Endothelial cell of umbilical vein (primary cell): ENCODE measurements around the gene LGMN. TPM values are rescaled to one million over a fixed set of nuclear protein-coding genes. Genes with fewer than 3 reads are reported as not detected.

ENCODE experiments used
- BruUV-seq: library from RNA; stranded (reverse); fragments of 400-500 nt; replicated peaks from 2 replicates; lab custom pipeline; 2021; lab: Mats Ljungman, UMichigan
- CTCF ChIA-PET: fragments of 300-600, 350-600 bp; sonication (Branson Sonifier 250); formaldehyde crosslinking; loops from one replicate; lab custom pipeline; 2021; ENCODE audit warnings: antibody characterized with exemption, inconsistent platforms; lab: Charles Lee
- POLR2A ChIA-PET: fragments of 300-600, 350-600 bp; sonication (Branson Sonifier 250); formaldehyde crosslinking; loops from one replicate; lab custom pipeline; 2021; ENCODE audit warnings: antibody characterized with exemption, inconsistent platforms; lab: Charles Lee
- DNase-seq: peaks from one replicate; pipeline ENCODE4 v3.0.0-alpha.2; 2011; ENCODE audit warnings: low read depth, low spot score
- FAIRE-seq: peaks from 2 replicates; lab custom pipeline; 2011; peaks lifted over from hg19 to GRCh38; lab: Jason Lieb, UNC
- H2AFZ ChIP-seq: 2 replicates; pipeline ENCODE4 v1.6.0; 2012; ENCODE audit warnings: low read depth, low read length, control low read depth, inconsistent platforms
- H3K27ac ChIP-seq: 2 replicates; pipeline ENCODE4 v1.5.1; 2011; ENCODE audit warnings: low read depth, mild to moderate bottlenecking, control low read depth, low read length, moderate library complexity; ENCODE audit not compliant: insufficient read depth
- H3K27me3 ChIP-seq, 2 experiments: 2 replicates each; pipeline versions ENCODE4 v1.6.0 to v1.6.1; 2011; ENCODE audit warnings: low read length in 2 of 2, mixed read lengths in 1 of 2; ENCODE audit not compliant: control insufficient read depth in 2 of 2, insufficient read depth in 2 of 2
- H3K36me3 ChIP-seq, 2 experiments: 2 replicates in 1 of 2; 3 replicates in 1 of 2; pipeline ENCODE4 v1.5.1; 2011; ENCODE audit warnings: low read length in 2 of 2, mild to moderate bottlenecking in 1 of 2, moderate library complexity in 1 of 2; ENCODE audit not compliant: control insufficient read depth in 2 of 2, insufficient read depth in 2 of 2; ENCODE audit errors: extremely low read depth in 1 of 2
- H3K4me1 ChIP-seq: 3 replicates; pipeline ENCODE4 v1.5.1; 2011; ENCODE audit warnings: mild to moderate bottlenecking, low read length; ENCODE audit not compliant: control insufficient read depth, insufficient read depth; ENCODE audit errors: extremely low read depth
- H3K4me2 ChIP-seq: 2 replicates; pipeline ENCODE4 v1.6.1; 2011; ENCODE audit warnings: low read length, control low read depth, mixed read lengths; ENCODE audit not compliant: insufficient read depth
- H3K4me3 ChIP-seq, 3 experiments: fragments of 200-600 bp in 1 of 3; sonication (generic), shearing (Covaris generic) in 1 of 3; replicated peaks in 1 of 3; 2 replicates each; pipeline ENCODE4 v1.5.1; 2011 to 2016; ENCODE audit warnings: control low read depth in 3 of 3, low read length in 3 of 3, mild to moderate bottlenecking in 2 of 3, inconsistent platforms in 1 of 3, low read depth in 1 of 3, moderate library complexity in 1 of 3; ENCODE audit not compliant: insufficient read depth in 1 of 3
- H3K79me2 ChIP-seq: 2 replicates; pipeline ENCODE4 v1.6.0; 2012; ENCODE audit warnings: low read length, inconsistent platforms; ENCODE audit not compliant: control insufficient read depth, insufficient read depth
- H3K9ac ChIP-seq: replicated peaks from 2 replicates; pipeline ENCODE3; 2011; ENCODE audit warnings: low read length, control low read depth; ENCODE audit not compliant: insufficient read depth; ENCODE audit errors: extremely low read depth
- H3K9me1 ChIP-seq: replicated peaks from 3 replicates; pipeline ENCODE4 v1.6.0; 2011; ENCODE audit warnings: mild to moderate bottlenecking, low read length; ENCODE audit not compliant: control insufficient read depth, insufficient read depth; ENCODE audit errors: extremely low read depth
- H3K9me3 ChIP-seq: replicated peaks from 2 replicates; pipeline ENCODE4 v1.5.1; 2012; ENCODE audit warnings: low read length, inconsistent platforms; ENCODE audit not compliant: control insufficient read depth, insufficient read depth
- H4K20me1 ChIP-seq: replicated peaks from 2 replicates; pipeline ENCODE3; 2011; ENCODE audit warnings: mild to moderate bottlenecking, low read length; ENCODE audit not compliant: control insufficient read depth, insufficient read depth; ENCODE audit errors: extremely low read depth
- CTCF ChIP-seq, 2 donors: IDR thresholded peaks; 1 replicate in 1 of 2; 2 replicates in 1 of 2; pipeline ENCODE4 v1.5.1; 2011; ENCODE audit warnings: low read length in 2 of 2, mild to moderate bottlenecking in 2 of 2, moderate library complexity in 2 of 2, control low read depth in 1 of 2, inconsistent platforms in 1 of 2, low read depth in 1 of 2; ENCODE audit not compliant: insufficient read depth in 1 of 2; ENCODE audit errors: extremely low read depth in 1 of 2
- EZH2 ChIP-seq: IDR thresholded peaks from 2 replicates; pipeline ENCODE4 v1.6.1; 2012; ENCODE audit warnings: borderline replicate concordance, low read depth, mild to moderate bottlenecking, moderate library complexity, low read length, inconsistent platforms; ENCODE audit not compliant: severe bottlenecking
- FOS ChIP-seq: IDR thresholded peaks from 2 replicates; pipeline ENCODE4 v1.6.1; 2011; ENCODE audit warnings: mild to moderate bottlenecking, low read length, moderate library complexity, borderline replicate concordance; ENCODE audit not compliant: insufficient read depth
- GATA2 ChIP-seq: IDR thresholded peaks from 2 replicates; pipeline ENCODE4 v1.7.0; 2011; ENCODE audit warnings: low read depth, mild to moderate bottlenecking, moderate library complexity, mixed read lengths, low read length; ENCODE audit not compliant: insufficient read length, insufficient read depth
- JUN ChIP-seq: IDR thresholded peaks from 2 replicates; pipeline ENCODE4 v1.6.1; 2011; ENCODE audit warnings: borderline replicate concordance, low read depth; ENCODE audit not compliant: insufficient read length, insufficient read depth
- MAX ChIP-seq: IDR thresholded peaks from 2 replicates; pipeline ENCODE4 v1.6.1; 2011; ENCODE audit not compliant: insufficient read depth, insufficient read length
- MYC ChIP-seq: IDR thresholded peaks from one replicate; pipeline ENCODE4 v1.6.1; 2011; ENCODE audit warnings: mild to moderate bottlenecking, low read depth, low read length
- POLR2A ChIP-seq: IDR thresholded peaks from 2 replicates; pipeline ENCODE4 v1.6.1; 2012; ENCODE audit warnings: low read depth, mild to moderate bottlenecking, control low read depth, low read length
- POLR2AphosphoS5 ChIP-seq: IDR thresholded peaks from 2 replicates; pipeline ENCODE4 v1.6.1; 2012; ENCODE audit warnings: low read depth, mild to moderate bottlenecking, control low read depth, low read length, moderate library complexity; ENCODE audit not compliant: insufficient read depth
- dilution Hi-C: fragments of 300-500 bp; cut with MboI; formaldehyde crosslinking; loops from one replicate; pipeline ENCODE4 v1.15.0; 2019; ENCODE audit warnings: low sequenced_read_pairs; ENCODE audit not compliant: extremely low pct_ligation_motif_present
- intact Hi-C: fragments of 100-400 bp; cut with micrococcal nuclease; formaldehyde crosslinking; loops from one replicate; pipeline ENCODE4 v1.10.0; 2022
- polyA plus RNA-seq, 4 experiments: library from polyadenylated mRNA; depleted of rRNA in 3 of 4; stranded (reverse) in 3 of 4; unstranded in 1 of 4; fragments of >200 nt; gene quantifications; 2 replicates each; pipeline versions ENCODE4 v1.2.1 to v1.2.3, GENCODE V29; 2011 to 2012; ENCODE audit warnings: missing spikeins in 1 of 4
- total RNA-seq: library from RNA; stranded (reverse); gene quantifications from 2 replicates; pipeline ENCODE4 v1.2.3, GENCODE V29; 2021

LGMN gene
- total and polyA plus RNA-seq, 2 donors (not counting 3 experiments of a cell fraction or from before 2014, with no cell fraction given) = 56.7 to 99.2 TPM

- peaks cover 28% of the 10 kb centered on the region for H3K79me2 ChIP-seq
- peak overlapping the region; percentile 52 to 75 (median 75) for H3K4me3 ChIP-seq
- peak overlapping the region; percentile 93 for H3K9ac ChIP-seq
- peak; percentile 28 for DNase-seq
- H3K4me1 ChIP-seq = peaks cover 9% of the 10 kb centered on the region
- no peaks in the 10 kb centered on the region for H4K20me1 ChIP-seq
- no peaks in the 10 kb centered on the region for H3K27me3 ChIP-seq
- TF ChIP-seq POLR2A (no peak), EZH2 (no peak), MYC (no peak), MAX (no peak), JUN (no peak), POLR2AphosphoS5 (no peak), FOS (no peak), GATA2 (no peak), CTCF (IDR thresholded peaks at IDR 0.05; ENCODE audit: extremely low read depth in 1 of 2, insufficient read depth in 1 of 2, low read depth in 1 of 2, low read length in 2 of 2) (no peak)
- intact Hi-C loops = loop anchor here (1.0 to 5.0 kb wide), 6 partner anchors 46 to 688 kb away; partner anchors contain the start of genes ATXN3, CPSF2, LGMN and NDUFB1
- TSS peak; percentile 49 for BruUV-seq
- no peaks in the 10 kb centered on the region for H3K36me3 ChIP-seq
- no peaks in the 10 kb centered on the region for H3K9me3 ChIP-seq
- H3K4me2 ChIP-seq = peak overlapping the region; percentile 73
- H2AFZ ChIP-seq = peak overlapping the region; percentile 71
- H3K9me1 ChIP-seq = no peaks in the 10 kb centered on the region
- POLR2A ChIA-PET = interaction anchor here (0.9 to 1.2 kb wide), 4 partner anchors 18 to 754 kb away, joined by 3 to 5 read pairs (median 4); partner anchors contain the start of genes ATXN3, CPSF2, NDUFB1 and TRIP11
- peak overlapping the region; percentile 54 for H3K27ac ChIP-seq
- FAIRE-seq = no peak
- dilution Hi-C loops = no loop called here
- CTCF ChIA-PET = interaction anchor here (1.0 kb wide), 4 partner anchors 47 to 688 kb away, joined by 3 read pairs; partner anchors contain the start of gene ATXN3
These were observed 46.1 kb upstream of the LGMN start for GRCh38 chr14:92794547-92794941.
